DMS153 treated with DMSO at 0.1 percent for 48 hours (cell line): ENCODE results near the gene POMGNT1.

ENCODE experiments used
- DNase-seq: peaks from one replicate; lab custom pipeline; 2025; ENCODE audit not compliant: unreplicated experiment; lab: John Stamatoyannopoulos, UW

POMGNT1 gene

GRCh38 chr1:46183926-46184557, 14.2 kb downstream of the POMGNT1 start:
- no peak for DNase-seq

GRCh38 chr1:46183079-46183847, 15.0 kb downstream of the POMGNT1 start:
- peak; percentile 98 for DNase-seq

GRCh38 chr1:46181343-46182260, 16.6 kb downstream of the POMGNT1 start:
- peak; percentile 46 for DNase-seq

GRCh38 chr1:46180082-46180616, 18.1 kb downstream of the POMGNT1 start:
- DNase-seq, result peak; percentile 95

GRCh38 chr1:46179138-46180081, 18.8 kb downstream of the POMGNT1 start:
- DNase-seq, result peak; percentile 97

GRCh38 chr1:46176211-46176865, 21.9 kb downstream of the POMGNT1 start, which contains the start of gene P3R3URF:
TSS of gene P3R3URF (minus strand) at chr1:46176488. CDS start at chr1:46176471, 17 bp downstream.
- no peak for DNase-seq

GRCh38 chr1:46175243-46175642, 23.0 kb downstream of the POMGNT1 start:
- no peak for DNase-seq

GRCh38 chr1:46174448-46175231, 23.6 kb downstream of the POMGNT1 start, which contains the start of gene TSPAN1:
TSS of gene TSPAN1 (plus strand) at chr1:46175087. CDS start at chr1:46181108, 6,021 bp downstream.
- no peak for DNase-seq

- DNase-seq, result no peak
These were observed 24.8 kb downstream of the POMGNT1 start for GRCh38 chr1:46173361-46173856.

GRCh38 chr1:46172321-46172720, 25.9 kb downstream of the POMGNT1 start:
- no peak for DNase-seq

GRCh38 chr1:46171871-46172270, 26.4 kb downstream of the POMGNT1 start:
- peak; percentile 44 for DNase-seq

- DNase-seq, result peak; percentile 64
These were observed 26.9 kb downstream of the POMGNT1 start for GRCh38 chr1:46171351-46171750.

- no peak for DNase-seq
These were observed 28.3 kb downstream of the POMGNT1 start for GRCh38 chr1:46169811-46170454.

GRCh38 chr1:46168477-46168876, 29.8 kb downstream of the POMGNT1 start:
- no peak for DNase-seq

GRCh38 chr1:46166521-46167462, 31.4 kb downstream of the POMGNT1 start:
- peak; percentile 25 for DNase-seq

GRCh38 chr1:46160212-46160611, 38.0 kb downstream of the POMGNT1 start:
- DNase-seq, result no peak

- DNase-seq, result no peak
These were observed 38.7 kb downstream of the POMGNT1 start for GRCh38 chr1:46159516-46159915.
